CD4-positive, alpha-beta T cell treated with Interleukin-6 at 100 ng/mL for 8 hours (primary cell): ENCODE data around the gene FAM193B.

Experiments used
- DNase-seq: peaks from one replicate; pipeline ENCODE4 v3.0.0-alpha.2; 2020; ENCODE audit warnings: mixed read lengths, low spot score

FAM193B gene

GRCh38 chr5:177470759-177471536 is 83.4 kb downstream of the FAM193B start:
- no peak for DNase-seq
